Measurements from ENCODE around the gene USPL1.
"Not testable (repeated sequence)": the region's sequence is repeated elsewhere in the genome, so short reads cannot be mapped to it uniquely, and the experiment has no call there.

Gene USPL1

GRCh38 chr13:30648522-30649012 lies 30.8 kb downstream of the USPL1 start:
- no peak overlapping the region for H3K4me3 ChIP-seq (replicated peaks; ENCODE audit: low read depth, low read length)
- no peak for DNase-seq (ENCODE audit: extremely low read depth, low read depth)

GRCh38 chr13:30651648-30652047 lies 33.9 kb downstream of the USPL1 start:
- DNase-seq (ENCODE audit: extremely low read depth, low read depth); H3K4me3 ChIP-seq (replicated peaks; ENCODE audit: low read depth, low read length): not testable (repeated sequence)

More at GRCh38 chr13:30648522-30649012, 30.8 kb downstream of the USPL1 start:
- TF ChIP-seq CTCF (IDR thresholded peaks at IDR 0.05; ENCODE audit: low read depth, low read length, missing control alignments), result no peak

GRCh38 chr13:30652746-30653386 lies 35.1 kb downstream of the USPL1 start:
- H3K4me3 ChIP-seq (replicated peaks; ENCODE audit: low read depth, low read length), result no peak overlapping the region
- TF ChIP-seq CTCF (IDR thresholded peaks at IDR 0.05; ENCODE audit: low read depth, low read length, missing control alignments), result no peak
- no peak for DNase-seq (ENCODE audit: extremely low read depth, low read depth)

GRCh38 chr13:30654430-30654829 lies 36.7 kb downstream of the USPL1 start:
- no peak for TF ChIP-seq CTCF (IDR thresholded peaks at IDR 0.05; ENCODE audit: low read depth, low read length, missing control alignments)
- DNase-seq (ENCODE audit: extremely low read depth, low read depth), result no peak
- no peak overlapping the region for H3K4me3 ChIP-seq (replicated peaks; ENCODE audit: low read depth, low read length)

GRCh38 chr13:30656178-30656577 lies 38.5 kb downstream of the USPL1 start:
- no peak for DNase-seq (ENCODE audit: extremely low read depth, low read depth)
- no peak for TF ChIP-seq CTCF (IDR thresholded peaks at IDR 0.05; ENCODE audit: low read depth, low read length, missing control alignments)

GRCh38 chr13:30659980-30660379 lies 42.3 kb downstream of the USPL1 start:
- no peak overlapping the region for H3K4me3 ChIP-seq (replicated peaks; ENCODE audit: low read depth, low read length)

More at GRCh38 chr13:30656178-30656577, 38.5 kb downstream of the USPL1 start:
- no peak overlapping the region for H3K4me3 ChIP-seq (replicated peaks; ENCODE audit: low read depth, low read length)

GRCh38 chr13:30660796-30661195 lies 43.1 kb downstream of the USPL1 start:
- no peak for TF ChIP-seq CTCF (IDR thresholded peaks at IDR 0.05; ENCODE audit: low read depth, low read length, missing control alignments)
- no peak for DNase-seq (ENCODE audit: extremely low read depth, low read depth)

More at GRCh38 chr13:30659980-30660379, 42.3 kb downstream of the USPL1 start:
- DNase-seq (ENCODE audit: extremely low read depth, low read depth), result no peak
- TF ChIP-seq CTCF (IDR thresholded peaks at IDR 0.05; ENCODE audit: low read depth, low read length, missing control alignments), result no peak

More at GRCh38 chr13:30660796-30661195, 43.1 kb downstream of the USPL1 start:
- H3K4me3 ChIP-seq (replicated peaks; ENCODE audit: low read depth, low read length), result no peak overlapping the region

Data from HFF-Myc (cell line).